Sigmoid colon (tissue), 7 donors: ENCODE results near the gene DDX39A. TPM values are rescaled to one million over a fixed set of nuclear protein-coding genes. Genes with fewer than 3 reads are reported as not detected.
"Not testable (repeated sequence)": the region's sequence is repeated elsewhere in the genome, so short reads cannot be mapped to it uniquely, and the experiment has no call there.

Experiments
- DNase-seq: peaks from one replicate; pipeline ENCODE4 v3.0.0-alpha.2; 2019
- H3K27ac ChIP-seq, 4 donors: fragments of 200-600 bp; sonication (generic); one replicate each; pipeline ENCODE4 v1.5.1; 2016 to 2019; ENCODE audit warnings: mild to moderate bottlenecking in 1 of 4
- H3K27me3 ChIP-seq, 3 donors: fragments of 200-600 bp; sonication (generic); one replicate each; pipeline ENCODE4 v1.5.1; 2019; ENCODE audit warnings: mild to moderate bottlenecking in 1 of 3
- H3K36me3 ChIP-seq, 4 donors: fragments of 200-600 bp; sonication (generic); one replicate each; pipeline ENCODE4 v1.5.1; 2016 to 2019
- H3K4me1 ChIP-seq, 4 donors: fragments of 200-600 bp; sonication (generic); one replicate each; pipeline ENCODE4 v1.5.1; 2017 to 2019
- H3K4me3 ChIP-seq, 4 donors: fragments of 200-600 bp; sonication (generic); one replicate each; pipeline ENCODE4 v1.5.1; 2017 to 2019; ENCODE audit warnings: mild to moderate bottlenecking in 2 of 4, moderate library complexity in 1 of 4
- H3K9me3 ChIP-seq, 4 donors: fragments of 200-600 bp in 3 of 4; sonication (generic) in 3 of 4; one replicate each; pipeline versions ENCODE4 v1.5.1 to v1.6.1; 2013 to 2019
- EP300 ChIP-seq, 4 donors: sonication (generic); formaldehyde crosslinking; IDR thresholded peaks; one replicate each; pipeline ENCODE4 v1.6.1; 2017; ENCODE audit warnings: antibody characterized with exemption in 4 of 4
- POLR2A ChIP-seq, 2 donors: fragments of 450-650 bp; IDR thresholded peaks; one replicate each; pipeline ENCODE4 v1.6.1; 2016; ENCODE audit warnings: antibody characterized with exemption in 2 of 2, mild to moderate bottlenecking in 2 of 2, moderate library complexity in 2 of 2
- POLR2AphosphoS5 ChIP-seq, 4 donors: sonication (generic); formaldehyde crosslinking; IDR thresholded peaks; one replicate each; pipeline ENCODE4 v1.6.1; 2017; ENCODE audit warnings: antibody characterized with exemption in 4 of 4
- WGBS, 2 donors: extraction: QIAGEN DNeasy Blood & Tissue Kit; methylation state at CpG; one replicate each; pipeline ENCODE4 v1.1.7; 2013; 5-methylcytosine and 5-hydroxymethylcytosine counted together
- intact Hi-C: fragments of 100-400 bp; cut with DNase I; formaldehyde crosslinking; loops from one replicate; pipeline ENCODE4 v1.15.1; 2023
- polyA plus RNA-seq, 3 donors: library from polyadenylated mRNA; stranded (reverse); fragments of 200-250 nt; gene quantifications; one replicate each; pipeline ENCODE4 v1.2.3, GENCODE V29; 2013
- total RNA-seq, 4 donors: library from RNA; depleted of rRNA; stranded (reverse); fragments of >200 nt; gene quantifications; one replicate each; pipeline ENCODE4 v1.1.0, GENCODE V29; 2016
- TF ChIP-seq, protein P1 (sequence below), 4 experiments: fragments of 450-650 bp in 3 of 4; fragments of 200-600 bp in 1 of 4; IDR thresholded peaks; one replicate each; pipeline ENCODE4 v1.5.1; 2016 to 2019; ENCODE audit warnings: antibody characterized with exemption in 4 of 4, mild to moderate bottlenecking in 3 of 4, moderate library complexity in 2 of 4
- donor health status: healthy with polysubstance abuse.
- donor health status: Bipolar disorder and iron deficiency.
- donor health status: healthy.

The DDX39A gene
- total and polyA plus RNA-seq, 7 donors = 37.8 to 161 (median 43.6) TPM

DNA sequence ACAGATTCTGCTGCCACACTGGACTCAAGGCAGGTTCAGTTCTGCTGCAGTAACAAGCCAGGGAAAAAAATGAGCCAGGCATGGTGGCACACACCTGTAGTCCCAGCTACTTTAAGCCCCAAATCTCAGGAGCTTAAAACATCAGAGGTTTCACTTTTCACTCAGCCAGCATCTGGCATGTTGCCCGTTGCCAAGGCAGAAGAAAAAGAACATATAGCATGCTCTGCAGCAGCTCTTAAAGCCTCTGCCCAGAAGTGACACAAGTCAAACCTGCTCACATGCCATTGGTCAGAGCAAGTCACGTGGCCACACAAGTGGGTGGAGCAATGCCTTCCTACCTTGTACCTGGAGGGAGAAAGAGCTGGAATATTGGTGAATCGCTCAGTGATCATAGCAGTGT, 52.6 kb downstream of the DDX39A start:
- peak; percentile 69 for DNase-seq
- intact Hi-C loops = no loop called here
- TF ChIP-seq, protein P1, sequence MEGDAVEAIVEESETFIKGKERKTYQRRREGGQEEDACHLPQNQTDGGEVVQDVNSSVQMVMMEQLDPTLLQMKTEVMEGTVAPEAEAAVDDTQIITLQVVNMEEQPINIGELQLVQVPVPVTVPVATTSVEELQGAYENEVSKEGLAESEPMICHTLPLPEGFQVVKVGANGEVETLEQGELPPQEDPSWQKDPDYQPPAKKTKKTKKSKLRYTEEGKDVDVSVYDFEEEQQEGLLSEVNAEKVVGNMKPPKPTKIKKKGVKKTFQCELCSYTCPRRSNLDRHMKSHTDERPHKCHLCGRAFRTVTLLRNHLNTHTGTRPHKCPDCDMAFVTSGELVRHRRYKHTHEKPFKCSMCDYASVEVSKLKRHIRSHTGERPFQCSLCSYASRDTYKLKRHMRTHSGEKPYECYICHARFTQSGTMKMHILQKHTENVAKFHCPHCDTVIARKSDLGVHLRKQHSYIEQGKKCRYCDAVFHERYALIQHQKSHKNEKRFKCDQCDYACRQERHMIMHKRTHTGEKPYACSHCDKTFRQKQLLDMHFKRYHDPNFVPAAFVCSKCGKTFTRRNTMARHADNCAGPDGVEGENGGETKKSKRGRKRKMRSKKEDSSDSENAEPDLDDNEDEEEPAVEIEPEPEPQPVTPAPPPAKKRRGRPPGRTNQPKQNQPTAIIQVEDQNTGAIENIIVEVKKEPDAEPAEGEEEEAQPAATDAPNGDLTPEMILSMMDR (IDR thresholded peaks at IDR 0.05) = no peak
- TF ChIP-seq POLR2A (IDR thresholded peaks at IDR 0.05) (no peak), EP300 (IDR thresholded peaks at IDR 0.05) (no peak), POLR2AphosphoS5 (IDR thresholded peaks at IDR 0.05) (no peak)
- Histone ChIP-seq H3K27ac (peak overlapping the region in 2 of 4 donors; percentile 6 to 37), H3K27me3 (no peaks in the 10 kb centered on the region), H3K4me1 (peaks cover 0 to 38% (median 22%) of the 10 kb centered on the region in 4 donors), H3K4me3 (no peak overlapping the region), H3K36me3 (no peaks in the 10 kb centered on the region), H3K9me3 (no peaks in the 10 kb centered on the region)
- WGBS, 2 donors = 7 to 17% methylated on average over 3 of the region's 3 CpGs

DNA sequence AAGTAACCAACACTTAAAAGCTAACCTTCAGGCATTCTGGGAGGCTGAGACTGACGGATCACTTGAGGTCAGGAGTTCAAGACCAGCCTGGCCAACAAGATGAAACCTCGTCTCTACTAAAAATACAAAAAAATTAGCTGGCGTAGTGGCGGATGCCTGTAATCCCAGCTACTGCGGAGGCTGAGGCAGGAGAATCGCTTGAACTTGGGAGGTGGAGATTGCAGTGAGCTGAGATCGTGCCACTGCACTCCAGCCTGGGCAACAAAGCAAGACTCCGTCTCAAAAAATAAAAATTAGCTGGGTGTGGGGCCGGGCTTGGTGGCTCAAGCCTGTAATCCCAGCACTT, 55.1 kb downstream of the DDX39A start:
- 70 to 79% methylated on average over 9 of the region's 9 CpGs for WGBS, 2 donors
- intact Hi-C loops, DNase-seq, H3K9me3 ChIP-seq, H3K27me3 ChIP-seq, H3K4me3 ChIP-seq, H3K36me3 ChIP-seq: not testable (repeated sequence)
- peaks cover 0 to 22% (median 15%) of the 10 kb centered on the region in 4 donors for H3K4me1 ChIP-seq
- H3K27ac ChIP-seq = peak overlapping the region; percentile 54 to 85 (median 72)

DNA sequence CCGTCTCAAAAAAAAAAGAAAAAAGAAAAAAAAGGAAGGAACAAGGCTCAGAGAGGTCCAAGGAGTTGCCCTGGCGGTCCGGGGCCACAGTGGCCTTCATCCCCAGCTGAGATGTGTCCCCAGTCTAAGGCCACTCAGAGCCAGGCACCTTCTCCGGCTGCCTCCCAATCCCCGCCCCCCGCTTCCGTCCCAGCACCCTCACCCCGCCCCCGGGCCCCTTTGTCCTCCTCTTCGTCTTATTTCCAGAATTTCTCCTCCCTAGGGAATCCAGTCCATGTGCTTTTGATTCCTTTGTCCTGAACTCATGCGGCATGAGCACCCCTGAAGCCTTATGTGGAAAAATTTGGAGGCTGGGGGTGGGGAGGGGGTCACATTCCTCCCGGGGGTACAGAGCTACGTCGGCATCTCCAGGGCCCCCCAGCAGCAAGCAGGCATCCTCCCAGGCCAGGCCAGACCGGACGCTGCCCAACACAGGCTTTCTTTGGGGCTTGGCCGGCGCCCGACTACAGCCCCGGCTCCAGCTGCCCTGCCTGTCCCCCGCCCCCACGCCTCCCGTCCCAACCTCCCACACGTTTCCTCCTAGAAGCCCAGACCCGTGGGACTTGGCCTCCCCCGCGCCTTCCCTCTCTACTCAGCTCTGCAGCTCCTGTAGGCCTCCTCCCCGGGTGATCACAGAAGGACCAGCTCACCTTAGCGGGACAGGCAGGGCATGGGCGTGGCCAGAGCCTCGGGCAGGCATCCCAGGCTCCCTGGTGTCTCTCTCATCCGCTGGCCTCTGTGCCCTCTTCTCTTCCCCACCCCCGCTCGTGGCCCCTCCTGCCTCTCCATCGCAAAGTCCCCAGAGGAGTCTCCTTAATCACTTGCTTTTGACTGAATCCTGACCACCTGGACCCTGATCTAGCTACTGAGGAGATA, 55.7 kb downstream of the DDX39A start:
- H3K27me3 ChIP-seq = no peaks in the 10 kb centered on the region
- WGBS, 2 donors = 13 to 28% methylated on average over 35 of the region's 35 CpGs

DNA sequence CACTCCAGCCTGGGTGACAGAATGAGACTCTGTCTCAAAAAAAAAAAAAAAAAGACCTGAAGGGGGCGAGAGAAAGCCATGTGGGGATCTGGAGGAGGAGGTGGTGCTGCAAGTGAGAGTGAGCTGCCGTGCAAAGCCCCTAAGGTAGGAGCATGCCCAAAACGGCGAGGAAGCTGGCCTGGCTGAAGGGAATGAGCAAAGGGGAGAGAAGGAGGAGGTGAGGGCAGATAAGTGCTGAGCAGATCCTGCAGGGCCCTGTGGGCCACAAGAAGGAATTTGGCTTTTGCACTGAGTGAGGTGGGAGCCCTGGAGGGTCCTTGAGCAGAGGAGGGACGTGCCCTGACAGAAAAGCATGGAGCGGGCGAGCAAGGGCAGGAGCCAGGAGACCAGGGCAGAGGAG, 57.3 kb downstream of the DDX39A start:
- no peak for DNase-seq
- WGBS, 2 donors = 62 to 71% methylated on average over 7 of the region's 7 CpGs
- TF ChIP-seq, protein P1 (IDR thresholded peaks at IDR 0.05) = peak in 1 of 4 experiments; percentile 11
- TF ChIP-seq POLR2A (IDR thresholded peaks at IDR 0.05) = no peak
- H3K27ac ChIP-seq = peak overlapping the region in 1 of 4 donors; percentile 18
- no peaks in the 10 kb centered on the region for H3K9me3 ChIP-seq
- H3K27me3 ChIP-seq = no peaks in the 10 kb centered on the region
- peaks cover 0 to 21% (median 14%) of the 10 kb centered on the region in 4 donors for H3K4me1 ChIP-seq
- no peak overlapping the region for H3K4me3 ChIP-seq
- intact Hi-C loops = loop anchor here (2.0 kb wide), 1 partner anchor 45 kb away; no protein-coding TSS in a partner anchor
- H3K36me3 ChIP-seq = no peaks in the 10 kb centered on the region

More for the DNA sequence above, 55.7 kb downstream of the DDX39A start:
- peak; percentile 88 for DNase-seq
- Histone ChIP-seq H3K27ac (peak overlapping the region; percentile 54 to 85 (median 72)), H3K9me3 (no peaks in the 10 kb centered on the region), H3K36me3 (no peaks in the 10 kb centered on the region), H3K4me1 (peaks cover 0 to 22% (median 15%) of the 10 kb centered on the region in 4 donors), H3K4me3 (peak overlapping the region in 3 of 4 donors; percentile 36 to 48 (median 46))
- intact Hi-C loops = no loop called here
- TF ChIP-seq EP300 (IDR thresholded peaks at IDR 0.05) = no peak
- TF ChIP-seq, protein P1 (IDR thresholded peaks at IDR 0.05) = no peak
- no peak for TF ChIP-seq POLR2A (IDR thresholded peaks at IDR 0.05)
- no peak for TF ChIP-seq POLR2AphosphoS5 (IDR thresholded peaks at IDR 0.05)

Other genes starting within 250 kb of the DDX39A start
- gene ADGRL1, start 213.2 kb downstream of the DDX39A start, total RNA-seq = 10 to 100 TPM; 11.1 to 37.5 (median 19.1) TPM
- gene ADGRL1, start 213.2 kb downstream of the DDX39A start, polyA plus RNA-seq = 10 to 100 TPM in 1 of 3 donors, 1 to 10 TPM in 2; 3.0 to 28.8 (median 4.6) TPM
- 10 to 100 TPM; 23.7 to 63.1 (median 34.1) TPM for gene ADGRE5, start 37.9 kb downstream of the DDX39A start, total RNA-seq
- gene ADGRE5, start 37.9 kb downstream of the DDX39A start, polyA plus RNA-seq = 100 to 1,000 TPM in 1 of 3 donors, 10 to 100 TPM in 2; 12.0 to 111 (median 29.8) TPM
- gene PKN1, start 14.0 kb upstream of the DDX39A start, total RNA-seq = 100 to 1,000 TPM in 1 of 4 donors, 10 to 100 TPM in 3; 79.2 to 126 (median 84.6) TPM
- gene PKN1, start 14.0 kb upstream of the DDX39A start, polyA plus RNA-seq = 10 to 100 TPM; 20.8 to 54.8 (median 28.2) TPM
- under 1 TPM in 2 of 4 donors, not detected in 2; 0.54 to 0.71 TPM for gene PTGER1, start 56.0 kb upstream of the DDX39A start, total RNA-seq
- under 1 TPM in 1 of 3 donors, not detected in 2; 0.67 TPM for gene PTGER1, start 56.0 kb upstream of the DDX39A start, polyA plus RNA-seq
- gene GIPC1, start 76.8 kb upstream of the DDX39A start, total RNA-seq = 10 to 100 TPM; 65.1 to 97.7 (median 68.5) TPM
- 100 to 1,000 TPM; 344 to 378 (median 351) TPM for gene GIPC1, start 76.8 kb upstream of the DDX39A start, polyA plus RNA-seq
- 10 to 100 TPM; 44.6 to 69.3 (median 51.9) TPM for gene DNAJB1, start 99.1 kb upstream of the DDX39A start, total RNA-seq
- gene DNAJB1, start 99.1 kb upstream of the DDX39A start, polyA plus RNA-seq = 100 to 1,000 TPM in 1 of 3 donors, 10 to 100 TPM in 2; 70.9 to 118 (median 77.6) TPM
- gene TECR, start 110.3 kb upstream of the DDX39A start, total RNA-seq = 10 to 100 TPM; 20.6 to 34.2 (median 30.0) TPM
- gene TECR, start 110.3 kb upstream of the DDX39A start, polyA plus RNA-seq = 100 to 1,000 TPM in 1 of 3 donors, 10 to 100 TPM in 2; 32.4 to 139 (median 37.2) TPM
- gene NDUFB7, start 152.7 kb upstream of the DDX39A start, total RNA-seq = 100 to 1,000 TPM; 475 to 652 (median 564) TPM
- gene NDUFB7, start 152.7 kb upstream of the DDX39A start, polyA plus RNA-seq = 100 to 1,000 TPM; 601 to 853 (median 808) TPM
- not detected for gene CLEC17A, start 163.7 kb upstream of the DDX39A start, total RNA-seq
- 10 to 100 TPM in 1 of 3 donors, not detected in 2; 13.7 TPM for gene CLEC17A, start 163.7 kb upstream of the DDX39A start, polyA plus RNA-seq